ENCODE data around the gene ZNF526.

ZNF526 gene

DNA sequence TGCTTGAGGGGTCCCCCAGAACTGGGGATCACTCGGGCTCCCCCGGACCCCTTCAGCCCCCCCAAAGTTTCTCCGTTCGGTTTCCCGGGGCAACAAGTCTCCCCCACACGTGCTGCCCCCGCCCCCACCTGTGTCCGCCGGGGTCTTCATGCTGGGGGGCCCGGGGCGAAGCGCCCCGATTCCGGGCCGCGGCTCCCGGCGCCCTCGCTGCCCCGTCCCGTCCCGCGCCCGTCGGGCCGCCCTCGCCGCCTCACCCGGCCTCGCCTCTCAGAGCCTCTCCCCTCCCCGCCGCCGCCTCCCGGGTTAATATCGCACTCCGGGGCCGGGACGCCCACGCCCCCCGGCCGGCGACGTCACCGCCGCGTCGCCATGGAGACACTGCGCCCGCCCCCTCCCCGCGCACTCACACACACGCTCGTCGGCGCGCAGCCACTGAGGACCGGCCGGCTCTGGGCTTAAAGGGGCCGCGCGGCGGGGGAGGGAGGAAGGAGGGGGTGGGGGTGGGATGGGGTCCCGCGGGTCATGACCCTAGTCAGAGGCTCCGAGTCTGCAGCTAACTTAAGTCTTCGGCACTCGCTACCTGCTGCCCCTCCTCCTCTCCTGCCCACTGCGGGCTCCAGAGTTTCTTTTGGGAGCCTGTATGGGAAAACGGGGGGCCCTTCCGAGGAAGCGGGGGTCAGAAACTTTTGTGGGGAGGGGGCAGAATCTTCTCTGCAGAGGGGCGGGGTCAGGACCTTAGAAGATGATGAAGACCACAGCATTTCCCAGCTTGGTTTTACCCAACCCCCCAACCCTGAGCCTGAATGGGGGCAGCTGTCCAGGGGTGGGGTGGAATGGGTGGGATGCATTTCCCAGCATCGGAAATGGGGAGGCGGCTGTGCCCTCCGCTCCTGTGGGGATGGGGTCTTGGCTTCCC, 35.0 kb downstream of the ZNF526 start, which contains the start of gene ERF (continued):
- no peak for TF ChIP-seq SCRT2 (tag by site-specific recombination; IDR thresholded peaks at IDR 0.05)
- peak; percentile 68; the same call in 1 of the 2 replicates for TF ChIP-seq KLF10 (tag by site-specific recombination; IDR thresholded peaks at IDR 0.05)
- TF ChIP-seq ZNF791 (tag by site-specific recombination; IDR thresholded peaks at IDR 0.05), result no peak
- TF ChIP-seq HOXD13 (CRISPR knock-in tag; IDR thresholded peaks at IDR 0.05; ENCODE audit: borderline replicate concordance), result no peak
- TF ChIP-seq ZSCAN23 (tag by site-specific recombination; IDR thresholded peaks at IDR 0.05), result no peak
- no peak for TF ChIP-seq ZXDB (tag by site-specific recombination; IDR thresholded peaks at IDR 0.05)
- TF ChIP-seq ZNF558 (tag by site-specific recombination; IDR thresholded peaks at IDR 0.05), result no peak
- no peak for TF ChIP-seq ZNF670 (tag by site-specific recombination; IDR thresholded peaks at IDR 0.05; ENCODE audit: low read depth)
- TF ChIP-seq ZNF561 (tag by site-specific recombination; IDR thresholded peaks at IDR 0.05; ENCODE audit: borderline replicate concordance), result peak; percentile 65; the same call in 1 of the 2 replicates
- TF ChIP-seq REPIN1 (tag by site-specific recombination; IDR thresholded peaks at IDR 0.05; ENCODE audit: low read depth), result no peak
- TF ChIP-seq SP3 (tag by site-specific recombination; IDR thresholded peaks at IDR 0.05), result peak; percentile 47; the same call in 1 of the 2 replicates
- TF ChIP-seq, protein P1, sequence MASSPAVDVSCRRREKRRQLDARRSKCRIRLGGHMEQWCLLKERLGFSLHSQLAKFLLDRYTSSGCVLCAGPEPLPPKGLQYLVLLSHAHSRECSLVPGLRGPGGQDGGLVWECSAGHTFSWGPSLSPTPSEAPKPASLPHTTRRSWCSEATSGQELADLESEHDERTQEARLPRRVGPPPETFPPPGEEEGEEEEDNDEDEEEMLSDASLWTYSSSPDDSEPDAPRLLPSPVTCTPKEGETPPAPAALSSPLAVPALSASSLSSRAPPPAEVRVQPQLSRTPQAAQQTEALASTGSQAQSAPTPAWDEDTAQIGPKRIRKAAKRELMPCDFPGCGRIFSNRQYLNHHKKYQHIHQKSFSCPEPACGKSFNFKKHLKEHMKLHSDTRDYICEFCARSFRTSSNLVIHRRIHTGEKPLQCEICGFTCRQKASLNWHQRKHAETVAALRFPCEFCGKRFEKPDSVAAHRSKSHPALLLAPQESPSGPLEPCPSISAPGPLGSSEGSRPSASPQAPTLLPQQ (tag by site-specific recombination; IDR thresholded peaks at IDR 0.05), result peak; percentile 22; the same call in 1 of the 2 replicates
- TF ChIP-seq ZNF112 (tag by site-specific recombination; IDR thresholded peaks at IDR 0.05), result no peak
- no peak for TF ChIP-seq KLF16 (tag by site-specific recombination; IDR thresholded peaks at IDR 0.05)
- TF ChIP-seq, protein P2, sequence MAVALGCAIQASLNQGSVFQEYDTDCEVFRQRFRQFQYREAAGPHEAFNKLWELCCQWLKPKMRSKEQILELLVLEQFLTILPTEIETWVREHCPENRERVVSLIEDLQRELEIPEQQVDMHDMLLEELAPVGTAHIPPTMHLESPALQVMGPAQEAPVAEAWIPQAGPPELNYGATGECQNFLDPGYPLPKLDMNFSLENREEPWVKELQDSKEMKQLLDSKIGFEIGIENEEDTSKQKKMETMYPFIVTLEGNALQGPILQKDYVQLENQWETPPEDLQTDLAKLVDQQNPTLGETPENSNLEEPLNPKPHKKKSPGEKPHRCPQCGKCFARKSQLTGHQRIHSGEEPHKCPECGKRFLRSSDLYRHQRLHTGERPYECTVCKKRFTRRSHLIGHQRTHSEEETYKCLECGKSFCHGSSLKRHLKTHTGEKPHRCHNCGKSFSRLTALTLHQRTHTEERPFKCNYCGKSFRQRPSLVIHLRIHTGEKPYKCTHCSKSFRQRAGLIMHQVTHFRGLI (tag by site-specific recombination; IDR thresholded peaks at IDR 0.05), result no peak
- no peak for TF ChIP-seq ZBTB1 (tag by site-specific recombination; IDR thresholded peaks at IDR 0.05)
- TF ChIP-seq ZSCAN16 (tag by site-specific recombination; IDR thresholded peaks at IDR 0.05), result no peak
- no peak; the same call in 1 of the 2 replicates for TF ChIP-seq ZNF843 (tag by site-specific recombination; IDR thresholded peaks at IDR 0.05)
- no peak for TF ChIP-seq OVOL3 (tag by site-specific recombination; IDR thresholded peaks at IDR 0.05)
- TF ChIP-seq, protein P3, sequence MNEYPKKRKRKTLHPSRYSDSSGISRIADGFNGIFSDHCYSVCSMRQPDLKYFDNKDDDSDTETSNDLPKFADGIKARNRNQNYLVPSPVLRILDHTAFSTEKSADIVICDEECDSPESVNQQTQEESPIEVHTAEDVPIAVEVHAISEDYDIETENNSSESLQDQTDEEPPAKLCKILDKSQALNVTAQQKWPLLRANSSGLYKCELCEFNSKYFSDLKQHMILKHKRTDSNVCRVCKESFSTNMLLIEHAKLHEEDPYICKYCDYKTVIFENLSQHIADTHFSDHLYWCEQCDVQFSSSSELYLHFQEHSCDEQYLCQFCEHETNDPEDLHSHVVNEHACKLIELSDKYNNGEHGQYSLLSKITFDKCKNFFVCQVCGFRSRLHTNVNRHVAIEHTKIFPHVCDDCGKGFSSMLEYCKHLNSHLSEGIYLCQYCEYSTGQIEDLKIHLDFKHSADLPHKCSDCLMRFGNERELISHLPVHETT (tag by site-specific recombination; IDR thresholded peaks at IDR 0.05), result no peak
- no peak for TF ChIP-seq ZNF157 (tag by site-specific recombination; IDR thresholded peaks at IDR 0.05)
- TF ChIP-seq GLI2 (tag by site-specific recombination; IDR thresholded peaks at IDR 0.05; ENCODE audit: borderline replicate concordance, low read depth), result no peak
- TF ChIP-seq, protein P4, sequence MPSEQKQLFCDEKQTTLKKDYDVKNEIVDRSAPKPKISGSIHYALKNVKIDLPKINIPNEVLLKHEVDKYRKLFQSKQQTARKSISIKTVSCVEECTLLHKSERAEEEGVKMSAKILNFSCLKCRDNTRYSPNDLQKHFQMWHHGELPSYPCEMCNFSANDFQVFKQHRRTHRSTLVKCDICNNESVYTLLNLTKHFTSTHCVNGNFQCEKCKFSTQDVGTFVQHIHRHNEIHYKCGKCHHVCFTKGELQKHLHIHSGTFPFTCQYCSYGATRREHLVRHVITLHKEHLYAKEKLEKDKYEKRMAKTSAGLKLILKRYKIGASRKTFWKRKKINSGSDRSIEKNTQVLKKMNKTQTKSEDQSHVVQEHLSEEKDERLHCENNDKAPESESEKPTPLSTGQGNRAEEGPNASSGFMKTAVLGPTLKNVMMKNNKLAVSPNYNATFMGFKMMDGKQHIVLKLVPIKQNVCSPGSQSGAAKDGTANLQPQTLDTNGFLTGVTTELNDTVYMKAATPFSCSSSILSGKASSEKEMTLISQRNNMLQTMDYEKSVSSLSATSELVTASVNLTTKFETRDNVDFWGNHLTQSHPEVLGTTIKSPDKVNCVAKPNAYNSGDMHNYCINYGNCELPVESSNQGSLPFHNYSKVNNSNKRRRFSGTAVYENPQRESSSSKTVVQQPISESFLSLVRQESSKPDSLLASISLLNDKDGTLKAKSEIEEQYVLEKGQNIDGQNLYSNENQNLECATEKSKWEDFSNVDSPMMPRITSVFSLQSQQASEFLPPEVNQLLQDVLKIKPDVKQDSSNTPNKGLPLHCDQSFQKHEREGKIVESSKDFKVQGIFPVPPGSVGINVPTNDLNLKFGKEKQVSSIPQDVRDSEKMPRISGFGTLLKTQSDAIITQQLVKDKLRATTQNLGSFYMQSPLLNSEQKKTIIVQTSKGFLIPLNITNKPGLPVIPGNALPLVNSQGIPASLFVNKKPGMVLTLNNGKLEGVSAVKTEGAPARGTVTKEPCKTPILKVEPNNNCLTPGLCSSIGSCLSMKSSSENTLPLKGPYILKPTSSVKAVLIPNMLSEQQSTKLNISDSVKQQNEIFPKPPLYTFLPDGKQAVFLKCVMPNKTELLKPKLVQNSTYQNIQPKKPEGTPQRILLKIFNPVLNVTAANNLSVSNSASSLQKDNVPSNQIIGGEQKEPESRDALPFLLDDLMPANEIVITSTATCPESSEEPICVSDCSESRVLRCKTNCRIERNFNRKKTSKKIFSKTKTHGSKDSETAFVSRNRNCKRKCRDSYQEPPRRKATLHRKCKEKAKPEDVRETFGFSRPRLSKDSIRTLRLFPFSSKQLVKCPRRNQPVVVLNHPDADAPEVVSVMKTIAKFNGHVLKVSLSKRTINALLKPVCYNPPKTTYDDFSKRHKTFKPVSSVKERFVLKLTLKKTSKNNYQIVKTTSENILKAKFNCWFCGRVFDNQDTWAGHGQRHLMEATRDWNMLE (tag by site-specific recombination; conservative IDR thresholded peaks at IDR 0.05; ENCODE audit: low read depth), result no peak
- no peak for TF ChIP-seq GLI4 (tag by site-specific recombination; IDR thresholded peaks at IDR 0.05)
- TF ChIP-seq ZNF335 (tag by site-specific recombination; conservative IDR thresholded peaks at IDR 0.05), result no peak
- TF ChIP-seq, protein P5, sequence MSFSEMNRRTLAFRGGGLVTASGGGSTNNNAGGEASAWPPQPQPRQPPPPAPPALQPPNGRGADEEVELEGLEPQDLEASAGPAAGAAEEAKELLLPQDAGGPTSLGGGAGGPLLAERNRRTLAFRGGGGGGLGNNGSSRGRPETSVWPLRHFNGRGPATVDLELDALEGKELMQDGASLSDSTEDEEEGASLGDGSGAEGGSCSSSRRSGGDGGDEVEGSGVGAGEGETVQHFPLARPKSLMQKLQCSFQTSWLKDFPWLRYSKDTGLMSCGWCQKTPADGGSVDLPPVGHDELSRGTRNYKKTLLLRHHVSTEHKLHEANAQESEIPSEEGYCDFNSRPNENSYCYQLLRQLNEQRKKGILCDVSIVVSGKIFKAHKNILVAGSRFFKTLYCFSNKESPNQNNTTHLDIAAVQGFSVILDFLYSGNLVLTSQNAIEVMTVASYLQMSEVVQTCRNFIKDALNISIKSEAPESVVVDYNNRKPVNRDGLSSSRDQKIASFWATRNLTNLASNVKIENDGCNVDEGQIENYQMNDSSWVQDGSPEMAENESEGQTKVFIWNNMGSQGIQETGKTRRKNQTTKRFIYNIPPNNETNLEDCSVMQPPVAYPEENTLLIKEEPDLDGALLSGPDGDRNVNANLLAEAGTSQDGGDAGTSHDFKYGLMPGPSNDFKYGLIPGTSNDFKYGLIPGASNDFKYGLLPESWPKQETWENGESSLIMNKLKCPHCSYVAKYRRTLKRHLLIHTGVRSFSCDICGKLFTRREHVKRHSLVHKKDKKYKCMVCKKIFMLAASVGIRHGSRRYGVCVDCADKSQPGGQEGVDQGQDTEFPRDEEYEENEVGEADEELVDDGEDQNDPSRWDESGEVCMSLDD (tag by site-specific recombination; IDR thresholded peaks at IDR 0.05), result peak; percentile 56
- peak; percentile 76 for TF ChIP-seq GLIS1 (tag by site-specific recombination; IDR thresholded peaks at IDR 0.05)
- TF ChIP-seq ZNF394 (tag by site-specific recombination; IDR thresholded peaks at IDR 0.05; ENCODE audit: borderline replicate concordance), result no peak

All from HEK293 (cell line).